ENCODE data around the gene GIPC2. TPM values are rescaled to one million over a fixed set of nuclear protein-coding genes. Genes with fewer than 3 reads are reported as not detected.

Gene GIPC2
- total and polyA plus RNA-seq, 10 of the 15 experiments (the other 5 are each of a cell fraction or from before 2014, with no cell fraction given): 0.03 to 0.23 (median 0.06) TPM; not detected in 2

DNA sequence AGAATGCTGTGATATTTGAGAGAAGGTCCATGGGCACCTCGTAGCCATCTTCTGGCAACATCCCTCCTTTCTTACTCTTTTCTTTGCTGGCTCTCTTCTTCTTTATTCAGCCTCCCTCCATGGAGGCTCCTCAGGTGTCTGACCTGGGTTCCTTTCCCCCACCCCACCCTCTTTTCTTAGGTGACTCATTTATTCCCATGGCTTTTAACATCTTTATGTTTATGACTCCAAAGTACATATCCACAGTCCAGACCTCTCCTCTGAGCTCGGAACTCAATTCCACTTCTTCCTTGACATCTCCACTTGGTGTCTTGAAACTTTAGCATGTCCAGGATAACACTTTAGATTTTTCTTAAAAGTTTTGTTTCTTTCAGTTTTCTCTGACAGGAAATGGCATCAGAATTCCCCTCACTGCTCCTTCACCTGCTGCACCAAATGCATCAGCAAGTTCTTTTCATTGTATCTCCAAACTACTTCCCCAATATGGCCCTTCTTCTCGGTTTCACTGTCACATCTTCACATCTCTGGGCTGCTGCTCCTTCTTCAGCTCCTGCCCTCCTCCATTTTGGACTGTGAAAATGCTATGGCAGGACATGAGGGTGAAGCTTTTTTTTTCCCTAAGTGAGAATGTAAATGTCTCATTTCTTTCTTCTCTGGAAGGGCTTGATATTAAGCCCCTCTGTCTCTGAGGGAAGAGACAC, 95.9 kb downstream of the GIPC2 start:
- no peaks in the 10 kb centered on the region for H3K9me3 ChIP-seq (replicated peaks; ENCODE audit: control insufficient read depth, insufficient read depth, low read length)
- ChIA-PET RAD21 (ENCODE audit: unreplicated experiment) (interaction anchor here (3.9 kb wide), 1 partner anchor 10 kb away, joined by 25 read pairs; no protein-coding TSS in a partner anchor), SMC1A (ENCODE audit: uncharacterized antibody, unreplicated experiment) (interaction anchor here (0.6 to 4.7 kb wide), 2 partner anchors 10 to 664 kb away, joined by 3 to 37 read pairs; no protein-coding TSS in a partner anchor), POLR2A (interaction anchor here (0.6 to 1.2 kb wide), 2 partner anchors 10 kb away, joined by 3 read pairs; no protein-coding TSS in a partner anchor), CTCF (interaction anchor here (1.3 to 9.3 kb wide), 4 partner anchors 10 to 534 kb away, joined by 4 to 112 read pairs (median 32); no protein-coding TSS in a partner anchor)
- 71% methylated on average over 3 of the region's 3 CpGs for WGBS (ENCODE audit: insufficient coverage, insufficient replicate concordance, low lambda C conversion rate, missing lambda C conversion rate)
- H3K4me3 ChIP-seq: no peak overlapping the region
- ATAC-seq: peak; percentile 37
- no peak for DNase-seq (ENCODE audit: low read depth, low spot score)
- H3K9ac ChIP-seq (ENCODE audit: control insufficient read depth, insufficient read depth, low read length): no peak overlapping the region
- no peak for FAIRE-seq
- peak overlapping the region; percentile 89 for H2AFZ ChIP-seq (ENCODE audit: control insufficient read depth, low read depth, low read length)
- H3K36me3 ChIP-seq (ENCODE audit: control insufficient read depth in 2 of 2, insufficient read depth in 2 of 2, low read length in 1 of 2): no peaks in the 10 kb centered on the region
- no peaks in the 10 kb centered on the region for H3K79me2 ChIP-seq (ENCODE audit: control insufficient read depth, insufficient read depth, low read length)
- in situ Hi-C loops (cut with MboI): loop anchor here (5.0 kb wide), 1 partner anchor 531 kb away; no protein-coding TSS in a partner anchor
- peak overlapping the region; percentile 44; the same call in 1 of the 2 replicates for H3K4me2 ChIP-seq (ENCODE audit: control insufficient read depth, insufficient read depth)
- H3K27ac ChIP-seq (ENCODE audit: control insufficient read depth, insufficient read depth): peak overlapping the region; percentile 71
- TF ChIP-seq TAF1 (IDR thresholded peaks at IDR 0.05; ENCODE audit: borderline replicate concordance, low read depth, low read length) (peak; percentile 59; the same call in 1 of the 2 replicates), YY1 (IDR thresholded peaks at IDR 0.05; ENCODE audit: low read depth, low read length) (peak; percentile 85), NFIC (IDR thresholded peaks at IDR 0.05; ENCODE audit: low read depth, low read length) (peak; percentile 34; the same call in 1 of the 2 replicates), GABPA (IDR thresholded peaks at IDR 0.05; ENCODE audit: low read depth) (peak; percentile 38; the same call in 1 of the 2 replicates), SREBF1 (IDR thresholded peaks at IDR 0.05; ENCODE audit: low read length) (no peak), ZBED1 (IDR thresholded peaks at IDR 0.05; ENCODE audit: borderline replicate concordance) (no peak), ETV6 (conservative IDR thresholded peaks at IDR 0.05 in 1 of 2, IDR thresholded peaks at IDR 0.05 in 1 of 2; ENCODE audit: borderline replicate concordance in 1 of 2, low read depth in 1 of 2) (0 out of 4 replicates have a peak, but pooled peaks of 1 of the 2 experiments have one; percentile 38), IKZF2 (IDR thresholded peaks at IDR 0.05) (peak in 1 of 2 experiments; percentile 21; a peak in 1 of 4 replicates), EED (IDR thresholded peaks at IDR 0.05; ENCODE audit: low read depth) (0 out of 2 replicates have a peak, but pooled peaks have one; percentile 25)
- no TSS peak for BruUV-seq (replicated peaks)
- no peaks in the 10 kb centered on the region for H4K20me1 ChIP-seq (ENCODE audit: control insufficient read depth, insufficient read depth)
- intact Hi-C loops (cut with micrococcal nuclease; ENCODE audit: unreplicated experiment): no loop called here
- H3K27me3 ChIP-seq (replicated peaks in 1 of 2; ENCODE audit: control insufficient read depth in 2 of 2, insufficient read depth in 2 of 2, low read length in 1 of 2): no peaks in the 10 kb centered on the region
- peaks cover 16% of the 10 kb centered on the region for H3K4me1 ChIP-seq (ENCODE audit: control insufficient read depth, insufficient read depth, low read length)

Measured in GM12878 (cell line).